Kidney glomerular epithelial cell (primary cell): ENCODE measurements around the gene TSPAN18.

Source experiments
- DNase-seq: peaks from one replicate; lab custom pipeline; 2025; lab: John Stamatoyannopoulos, UW

Gene TSPAN18

GRCh38 chr11:44959064-44959463, 232.3 kb downstream of the TSPAN18 start:
- no peak for DNase-seq

DNA sequence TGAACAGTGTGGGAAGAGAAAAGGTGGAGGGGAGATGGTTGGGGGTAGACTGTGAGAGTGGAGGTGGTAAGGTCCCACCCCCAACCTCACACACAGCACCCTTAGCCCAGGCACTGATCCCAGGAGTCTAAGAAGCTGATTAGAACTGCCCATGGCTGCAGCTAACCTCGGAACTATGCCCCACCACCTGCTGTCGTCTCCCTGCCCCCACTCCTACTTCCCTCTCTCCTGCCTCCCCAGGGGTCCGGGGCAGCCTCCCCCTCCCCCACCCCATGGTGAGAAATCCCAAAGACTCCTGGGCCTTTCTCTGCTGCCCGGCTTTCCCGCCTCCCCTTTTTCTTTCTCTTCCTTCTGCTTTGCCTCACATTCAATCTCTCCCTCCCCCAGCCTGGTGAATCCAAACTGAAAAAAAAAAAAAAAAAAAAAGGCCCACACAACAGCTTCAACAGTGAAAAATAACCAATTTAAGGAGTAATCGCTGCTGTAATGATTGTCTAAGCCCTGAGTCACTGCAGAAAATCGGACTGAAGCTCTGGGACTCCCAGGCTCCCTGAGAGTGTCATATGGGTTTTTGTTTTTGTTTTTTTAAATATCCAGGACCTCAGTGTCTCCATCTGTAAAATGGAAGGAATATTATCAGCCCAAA, 233.6 kb downstream of the TSPAN18 start:
- DNase-seq, result peak; percentile 19

DNA sequence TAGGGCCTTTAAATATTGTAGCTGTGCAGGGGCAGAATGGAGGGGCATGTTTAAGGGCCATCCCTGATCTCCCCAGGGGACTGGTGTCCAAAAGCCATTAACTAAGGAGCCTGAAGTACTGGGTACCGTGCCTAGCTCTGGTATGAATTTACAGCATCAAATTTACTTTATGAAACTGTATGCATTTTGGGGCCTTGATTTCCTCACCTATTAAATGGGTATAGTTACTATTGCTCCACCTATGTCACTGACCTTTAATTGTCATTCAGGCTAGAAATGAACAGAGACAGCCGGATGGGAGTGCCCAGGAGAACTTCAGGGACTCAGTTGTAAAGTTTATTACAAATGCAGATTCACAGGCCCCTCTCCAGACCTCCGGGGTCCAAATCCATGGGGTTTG, 235.7 kb downstream of the TSPAN18 start:
- no peak for DNase-seq

GRCh38 chr11:44963136-44963535, 236.4 kb downstream of the TSPAN18 start:
- no peak for DNase-seq

GRCh38 chr11:44963948-44964347, 237.2 kb downstream of the TSPAN18 start:
- no peak for DNase-seq

- DNase-seq, result no peak
Measured at GRCh38 chr11:44964526-44965209, 237.9 kb downstream of the TSPAN18 start.

GRCh38 chr11:44966694-44967093, 239.9 kb downstream of the TSPAN18 start:
- no peak for DNase-seq

DNA sequence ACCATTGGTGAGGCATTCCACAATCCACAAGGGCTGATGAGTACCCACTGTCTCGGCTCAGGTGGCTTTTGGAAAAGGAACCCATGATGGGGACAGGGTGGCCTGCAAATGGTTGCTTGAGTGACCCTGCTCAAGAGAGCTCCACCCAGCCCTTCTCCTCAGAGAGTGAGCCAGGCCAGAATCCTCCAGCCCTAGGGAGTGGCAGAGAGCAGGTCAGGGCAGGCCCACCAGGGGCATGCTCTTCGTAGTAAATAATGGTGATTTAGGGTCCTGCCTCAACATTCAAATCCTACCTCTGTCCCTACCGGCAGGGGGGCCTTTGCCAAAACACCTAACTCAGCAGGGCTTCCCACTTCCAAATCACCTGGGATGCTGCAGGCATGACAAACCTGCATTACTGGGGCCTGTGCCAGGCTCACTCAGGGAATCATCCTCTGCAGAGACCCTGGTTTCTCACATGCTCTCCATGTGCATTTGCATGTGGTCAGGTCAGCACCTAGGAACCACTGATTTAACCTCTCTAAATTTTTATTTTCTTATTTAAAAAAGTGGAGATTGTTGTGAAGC, 241.3 kb downstream of the TSPAN18 start:
- DNase-seq, result no peak

DNA sequence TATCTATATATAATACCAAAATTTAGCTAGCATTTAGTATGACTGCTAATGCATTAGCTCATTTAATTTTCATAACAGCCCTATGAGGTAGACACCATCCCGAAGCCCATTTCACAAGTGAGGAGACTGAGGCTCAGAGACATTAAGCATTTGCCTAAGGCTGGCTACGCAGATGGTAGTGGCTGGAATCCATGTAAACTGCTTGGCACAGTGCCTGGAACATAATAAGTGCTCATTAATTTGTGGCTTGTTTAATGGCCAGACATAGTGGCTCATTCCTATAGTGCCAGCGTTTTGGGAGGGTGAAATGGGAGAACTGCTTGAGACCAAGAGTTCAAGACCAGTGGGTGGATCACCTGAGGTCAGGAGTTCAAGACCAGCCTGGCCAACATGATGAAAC, 241.7 kb downstream of the TSPAN18 start:
- no peak for DNase-seq

DNA sequence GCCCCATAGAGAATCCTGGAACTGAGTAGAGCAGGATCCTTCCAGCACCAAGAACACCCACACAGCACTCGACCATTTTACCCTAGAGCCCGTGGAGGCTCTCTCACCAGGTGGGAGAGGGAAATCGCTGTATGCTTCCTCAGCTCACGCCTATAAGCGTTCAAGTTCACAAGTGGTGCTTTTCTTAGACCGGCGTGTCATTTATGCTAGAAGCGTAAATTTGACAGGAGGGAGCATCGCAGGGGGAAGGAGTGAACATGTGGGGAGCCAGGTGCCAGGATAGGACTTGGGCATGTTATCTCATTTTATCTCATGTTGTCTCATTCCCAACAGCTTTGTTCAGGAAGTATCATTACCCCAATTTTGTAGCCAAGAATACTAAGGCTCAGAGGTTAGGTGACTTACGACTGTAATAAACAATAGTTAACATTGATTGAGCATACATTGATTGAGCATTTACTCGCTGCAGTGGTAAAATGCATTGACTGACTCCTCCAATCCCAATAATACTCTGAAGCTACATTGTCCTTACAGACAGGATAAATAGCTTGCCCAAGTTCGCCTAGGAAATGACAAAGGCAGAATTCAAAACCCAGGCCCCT, 243.0 kb downstream of the TSPAN18 start:
- DNase-seq, result no peak

- no peak for DNase-seq
Measured at GRCh38 chr11:44970293-44970692, 243.5 kb downstream of the TSPAN18 start.

DNA sequence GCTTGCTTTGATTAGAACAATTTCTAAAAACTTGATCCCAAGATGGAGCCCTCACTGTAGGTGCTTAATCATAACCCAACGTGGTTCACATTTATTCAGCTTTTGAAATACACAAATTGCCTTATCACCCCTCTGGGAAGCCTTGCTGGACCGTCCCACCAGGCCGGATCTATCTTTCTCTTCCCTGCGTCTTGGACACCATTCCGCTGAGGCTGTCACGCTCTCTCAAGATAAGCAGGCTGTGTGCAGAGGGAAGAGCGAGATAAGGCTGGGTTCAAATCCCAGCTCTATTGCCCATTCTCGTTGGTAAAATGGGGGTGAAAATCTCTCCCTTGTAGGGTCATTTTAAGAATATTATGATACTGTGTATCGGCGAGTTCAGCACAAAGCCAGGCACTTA, 244.4 kb downstream of the TSPAN18 start:
- DNase-seq, result no peak

GRCh38 chr11:44972746-44973435, 246.1 kb downstream of the TSPAN18 start:
- DNase-seq, result no peak

DNA sequence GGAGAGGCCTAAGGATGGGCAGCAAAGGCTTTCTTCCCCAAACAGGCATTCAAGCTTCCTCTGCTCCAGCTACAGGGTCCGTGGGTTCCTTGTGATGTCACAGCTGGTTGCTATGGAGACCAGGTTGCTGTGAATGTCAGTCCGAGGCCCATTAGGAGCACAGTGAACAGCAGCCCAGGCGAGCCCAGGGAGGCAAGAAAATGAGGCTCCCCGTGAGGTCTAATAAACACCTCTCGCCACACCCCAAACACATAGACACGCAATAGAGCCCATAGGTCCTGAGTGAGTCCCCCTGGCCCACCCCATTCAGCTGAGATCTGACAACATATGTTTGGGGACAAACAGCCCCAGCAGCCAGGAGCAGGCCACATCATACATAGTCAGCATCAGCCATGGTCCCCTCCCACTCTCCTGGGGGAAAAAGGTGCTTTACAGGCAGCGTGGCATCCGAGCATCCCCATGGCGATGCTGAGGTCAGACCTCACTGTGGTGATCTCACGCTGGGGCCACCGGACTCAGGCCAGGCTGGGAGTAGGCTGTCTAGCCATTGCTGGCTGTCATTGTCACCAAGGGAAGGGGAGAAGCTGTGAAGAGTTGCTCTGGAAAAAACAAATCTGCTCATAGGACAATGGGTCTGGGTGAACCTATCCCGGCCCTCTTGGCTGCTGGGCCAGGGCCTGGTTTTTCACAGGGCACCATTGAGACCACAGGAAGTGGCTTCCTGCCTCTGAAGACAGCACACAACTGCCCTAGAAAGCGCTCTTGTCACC, 247.1 kb downstream of the TSPAN18 start:
- no peak for DNase-seq

GRCh38 chr11:44974402-44975000, 247.7 kb downstream of the TSPAN18 start:
- no peak for DNase-seq

- no peak for DNase-seq
Measured at GRCh38 chr11:44976576-44976975, 249.8 kb downstream of the TSPAN18 start.

DNA sequence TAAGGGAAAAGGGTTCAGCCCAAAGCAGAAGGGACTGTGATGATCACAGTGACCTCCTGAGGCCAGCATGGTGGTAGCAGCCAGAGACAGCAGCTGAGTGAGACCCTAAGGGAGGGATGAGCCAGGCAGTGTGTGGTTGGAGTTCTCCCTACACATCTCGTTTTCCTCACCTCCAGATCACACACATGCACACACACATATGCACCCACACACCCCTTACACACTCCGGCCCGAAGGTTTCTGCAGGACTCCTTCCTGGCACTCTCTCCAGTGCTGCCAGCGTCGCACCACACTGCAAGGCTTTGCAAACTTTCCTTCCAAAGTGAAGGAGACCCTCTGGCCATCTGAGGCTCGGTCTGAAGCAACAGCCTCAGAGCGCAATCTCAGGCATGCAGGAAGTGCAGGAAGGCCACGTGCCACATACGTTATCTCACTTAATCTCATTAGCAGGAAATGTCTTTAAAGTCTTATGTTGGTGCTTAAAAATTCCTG, 250.8 kb downstream of the TSPAN18 start:
- DNase-seq, result no peak

- DNase-seq, result no peak
Measured at GRCh38 chr11:44978274-44978960, 251.7 kb downstream of the TSPAN18 start.

DNA sequence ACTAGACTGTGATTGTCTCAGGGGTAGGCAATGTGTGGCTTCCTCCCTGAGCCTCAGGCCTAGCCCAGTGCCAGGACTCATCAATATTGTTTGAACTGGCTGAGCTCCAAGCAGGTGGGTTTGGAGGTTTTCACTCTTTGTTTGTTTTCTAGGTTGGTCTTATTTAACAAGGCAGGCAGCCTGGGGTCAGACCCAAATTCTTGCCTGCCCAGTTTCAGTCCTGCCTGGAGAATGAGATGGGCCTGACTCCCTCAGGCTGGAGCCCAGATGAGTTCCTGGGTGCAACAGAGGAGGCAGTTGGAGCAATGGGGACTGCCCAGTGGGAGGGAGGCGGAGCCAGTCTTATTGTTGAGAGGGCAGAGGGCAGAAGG, 252.2 kb downstream of the TSPAN18 start:
- no peak for DNase-seq

- no peak for DNase-seq
Measured at GRCh38 chr11:44979543-44980399, 253.0 kb downstream of the TSPAN18 start.
